Thyroid gland (tissue), 4 donors: ENCODE results near the gene TBC1D4.

Experiments
- POLR2A ChIP-seq, 2 donors: fragments of 450-650 bp; IDR thresholded peaks; one replicate each; pipeline ENCODE4 v1.6.1; 2017; ENCODE audit warnings: antibody characterized with exemption in 2 of 2, mild to moderate bottlenecking in 2 of 2, moderate library complexity in 1 of 2
- TF ChIP-seq, protein P1 (sequence below), 6 experiments: fragments of 200-600 bp in 3 of 6; fragments of 450-650 bp in 3 of 6; sonication (generic) in 3 of 6; IDR thresholded peaks; one replicate each; pipeline ENCODE4 v1.5.1; 2016 to 2019; ENCODE audit warnings: antibody characterized with exemption in 6 of 6, mild to moderate bottlenecking in 2 of 6, inconsistent platforms in 1 of 6, moderate library complexity in 1 of 6

- TF ChIP-seq, protein P1, sequence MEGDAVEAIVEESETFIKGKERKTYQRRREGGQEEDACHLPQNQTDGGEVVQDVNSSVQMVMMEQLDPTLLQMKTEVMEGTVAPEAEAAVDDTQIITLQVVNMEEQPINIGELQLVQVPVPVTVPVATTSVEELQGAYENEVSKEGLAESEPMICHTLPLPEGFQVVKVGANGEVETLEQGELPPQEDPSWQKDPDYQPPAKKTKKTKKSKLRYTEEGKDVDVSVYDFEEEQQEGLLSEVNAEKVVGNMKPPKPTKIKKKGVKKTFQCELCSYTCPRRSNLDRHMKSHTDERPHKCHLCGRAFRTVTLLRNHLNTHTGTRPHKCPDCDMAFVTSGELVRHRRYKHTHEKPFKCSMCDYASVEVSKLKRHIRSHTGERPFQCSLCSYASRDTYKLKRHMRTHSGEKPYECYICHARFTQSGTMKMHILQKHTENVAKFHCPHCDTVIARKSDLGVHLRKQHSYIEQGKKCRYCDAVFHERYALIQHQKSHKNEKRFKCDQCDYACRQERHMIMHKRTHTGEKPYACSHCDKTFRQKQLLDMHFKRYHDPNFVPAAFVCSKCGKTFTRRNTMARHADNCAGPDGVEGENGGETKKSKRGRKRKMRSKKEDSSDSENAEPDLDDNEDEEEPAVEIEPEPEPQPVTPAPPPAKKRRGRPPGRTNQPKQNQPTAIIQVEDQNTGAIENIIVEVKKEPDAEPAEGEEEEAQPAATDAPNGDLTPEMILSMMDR (IDR thresholded peaks at IDR 0.05), result no peak
- no peak for TF ChIP-seq POLR2A (IDR thresholded peaks at IDR 0.05)
Observed at GRCh38 chr13:75263741-75264407, 218.1 kb downstream of the TBC1D4 start.
